ENCODE results near the gene NUP93. TPM values are rescaled to one million over a fixed set of nuclear protein-coding genes. Genes with fewer than 3 reads are reported as not detected.
"Not testable (repeated sequence)": the region's sequence is repeated elsewhere in the genome, so short reads cannot be mapped to it uniquely, and the experiment has no call there.

Gene NUP93
- total RNA-seq, 3 donors from 2014 or later: 31.0 to 45.6 (median 40.8) TPM

DNA sequence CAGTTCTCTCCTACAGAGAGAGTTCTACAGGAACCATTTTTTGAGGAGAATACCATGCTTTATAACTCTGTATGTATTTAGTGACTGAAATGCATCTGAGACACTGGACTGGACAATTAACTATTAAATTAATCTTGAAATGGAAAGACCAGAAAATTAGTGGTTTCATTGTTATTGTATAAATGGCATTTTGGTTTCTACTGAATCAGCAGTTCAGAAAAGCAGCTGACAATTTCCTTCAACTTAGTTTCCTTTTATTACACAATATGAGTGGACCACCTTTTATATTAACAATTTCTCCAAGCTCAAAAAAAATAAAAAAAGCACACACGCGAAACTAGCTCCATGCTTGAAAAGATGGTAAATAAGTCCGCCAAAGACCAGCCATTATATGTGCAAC lies 69.0 kb downstream of the NUP93 start:
- TF ChIP-seq, protein P1, sequence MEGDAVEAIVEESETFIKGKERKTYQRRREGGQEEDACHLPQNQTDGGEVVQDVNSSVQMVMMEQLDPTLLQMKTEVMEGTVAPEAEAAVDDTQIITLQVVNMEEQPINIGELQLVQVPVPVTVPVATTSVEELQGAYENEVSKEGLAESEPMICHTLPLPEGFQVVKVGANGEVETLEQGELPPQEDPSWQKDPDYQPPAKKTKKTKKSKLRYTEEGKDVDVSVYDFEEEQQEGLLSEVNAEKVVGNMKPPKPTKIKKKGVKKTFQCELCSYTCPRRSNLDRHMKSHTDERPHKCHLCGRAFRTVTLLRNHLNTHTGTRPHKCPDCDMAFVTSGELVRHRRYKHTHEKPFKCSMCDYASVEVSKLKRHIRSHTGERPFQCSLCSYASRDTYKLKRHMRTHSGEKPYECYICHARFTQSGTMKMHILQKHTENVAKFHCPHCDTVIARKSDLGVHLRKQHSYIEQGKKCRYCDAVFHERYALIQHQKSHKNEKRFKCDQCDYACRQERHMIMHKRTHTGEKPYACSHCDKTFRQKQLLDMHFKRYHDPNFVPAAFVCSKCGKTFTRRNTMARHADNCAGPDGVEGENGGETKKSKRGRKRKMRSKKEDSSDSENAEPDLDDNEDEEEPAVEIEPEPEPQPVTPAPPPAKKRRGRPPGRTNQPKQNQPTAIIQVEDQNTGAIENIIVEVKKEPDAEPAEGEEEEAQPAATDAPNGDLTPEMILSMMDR (IDR thresholded peaks at IDR 0.05): no peak
- no peaks in the 10 kb centered on the region for H3K4me1 ChIP-seq (ENCODE audit: low read depth)
- H3K9me3 ChIP-seq: no peaks in the 10 kb centered on the region
- DNase-seq: no peak
- intact Hi-C loops (cut with DNase I, micrococcal nuclease): no loop called here
- no peak for ATAC-seq
- no peak overlapping the region for H3K4me3 ChIP-seq
- H3K36me3 ChIP-seq (ENCODE audit: low read depth): no peaks in the 10 kb centered on the region

DNA sequence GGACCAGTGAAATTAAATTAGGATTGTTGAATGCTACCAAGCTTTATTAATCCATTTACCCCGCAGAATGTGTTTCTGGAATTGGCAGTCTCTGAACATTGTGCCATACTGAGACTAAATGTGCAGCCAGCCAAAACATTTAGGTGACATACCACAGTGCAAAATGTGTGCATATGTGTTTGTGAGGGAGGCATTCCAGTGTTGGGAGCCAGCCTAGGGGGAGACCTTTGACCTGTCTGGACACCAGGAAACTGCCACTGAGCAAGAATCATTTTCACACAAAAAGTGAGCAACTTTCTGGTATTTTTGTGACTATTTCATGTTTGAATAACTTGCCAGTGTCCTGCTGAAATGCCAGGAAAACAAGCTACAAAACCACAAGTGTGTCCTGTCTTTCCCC lies 70.4 kb downstream of the NUP93 start:
- ATAC-seq (no peak), DNase-seq (no peak)
- Histone ChIP-seq H3K9me3 (no peaks in the 10 kb centered on the region), H3K36me3 (ENCODE audit: low read depth) (no peaks in the 10 kb centered on the region), H3K4me1 (ENCODE audit: low read depth) (no peaks in the 10 kb centered on the region), H3K4me3 (no peak overlapping the region)
- intact Hi-C loops (cut with DNase I, micrococcal nuclease): no loop called here
- TF ChIP-seq, protein P1 (IDR thresholded peaks at IDR 0.05): no peak

DNA sequence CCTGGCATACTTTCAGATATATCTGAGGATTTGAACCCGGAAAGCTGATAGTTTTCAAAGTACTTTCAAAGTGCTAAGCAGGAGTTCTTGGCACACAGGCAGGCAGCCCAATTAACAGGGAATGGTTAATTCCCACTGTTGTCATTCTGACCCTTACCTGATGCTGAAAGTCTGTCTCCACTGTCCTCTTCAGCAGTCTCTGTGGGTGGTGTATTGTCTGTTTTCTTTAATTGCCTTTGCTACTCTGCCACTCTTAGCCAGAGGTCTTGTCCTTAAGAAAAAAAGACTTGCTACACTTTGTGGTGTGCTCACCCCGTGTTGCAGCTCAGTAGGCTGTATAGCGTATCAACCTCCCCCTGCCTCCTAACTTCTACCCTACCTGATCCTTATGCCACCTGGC lies 71.8 kb downstream of the NUP93 start:
- ATAC-seq: no peak
- Histone ChIP-seq H3K36me3 (ENCODE audit: low read depth) (no peaks in the 10 kb centered on the region), H3K9me3 (no peaks in the 10 kb centered on the region), H3K4me1 (ENCODE audit: low read depth) (no peaks in the 10 kb centered on the region), H3K4me3 (no peak overlapping the region)
- TF ChIP-seq, protein P1 (IDR thresholded peaks at IDR 0.05): no peak
- intact Hi-C loops (cut with DNase I, micrococcal nuclease): no loop called here
- DNase-seq: no peak

DNA sequence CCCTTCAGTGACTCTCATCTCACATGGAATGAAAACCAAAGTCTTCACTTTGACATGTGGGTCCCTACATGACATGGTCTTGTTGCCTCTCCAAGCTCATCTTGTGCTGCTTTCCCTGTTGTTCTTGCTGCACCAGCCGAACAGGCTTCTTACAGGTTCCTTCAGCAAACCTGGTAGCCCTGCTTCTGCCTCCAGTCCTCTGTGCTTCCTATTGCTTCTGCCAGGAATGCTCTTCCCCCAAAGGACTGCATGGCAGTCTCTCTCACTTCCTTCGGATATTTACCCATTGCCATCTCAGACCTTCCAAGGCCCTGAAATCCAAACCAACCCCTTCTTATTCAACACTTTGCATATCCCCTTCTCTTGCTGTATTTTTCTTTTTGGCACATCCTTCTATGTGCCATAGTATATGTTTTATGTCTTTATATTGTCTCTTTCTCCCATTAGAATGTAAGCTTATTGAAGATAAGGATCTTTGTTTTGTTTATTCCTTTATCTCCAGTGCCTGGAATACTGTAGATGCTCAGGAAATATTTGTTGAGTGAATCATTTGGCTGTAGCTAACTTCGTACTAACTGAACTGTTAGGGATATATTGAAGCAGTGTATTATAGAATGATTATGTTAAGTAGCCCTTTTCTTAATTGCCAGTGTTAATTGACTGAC lies 77.2 kb downstream of the NUP93 start:
- no peaks in the 10 kb centered on the region for H3K36me3 ChIP-seq (ENCODE audit: low read depth)

DNA sequence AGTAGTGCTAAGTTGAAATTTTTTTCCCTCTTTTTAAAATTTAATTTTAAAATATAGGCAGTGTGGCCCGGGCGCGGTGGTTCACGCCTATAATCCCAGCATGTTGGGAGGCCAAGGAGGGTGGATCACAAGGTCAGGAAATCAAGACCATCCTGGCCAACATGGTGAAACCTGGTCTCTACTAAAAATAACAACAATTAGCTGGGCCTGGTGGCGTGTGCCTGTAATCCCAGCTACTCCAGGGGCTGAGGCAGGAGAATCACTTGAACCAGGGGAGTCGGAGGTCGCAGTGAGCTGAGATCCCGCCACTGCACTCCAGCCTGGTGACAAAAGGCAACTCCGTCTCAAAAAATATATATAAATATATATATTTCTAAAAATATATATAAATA lies 77.7 kb downstream of the NUP93 start:
- H3K4me1 ChIP-seq (ENCODE audit: low read depth); DNase-seq; intact Hi-C loops (cut with DNase I, micrococcal nuclease); ATAC-seq; H3K4me3 ChIP-seq; H3K9me3 ChIP-seq; H3K36me3 ChIP-seq (ENCODE audit: low read depth): not testable (repeated sequence)

More for the DNA sequence above, 77.2 kb downstream of the NUP93 start:
- TF ChIP-seq, protein P1 (IDR thresholded peaks at IDR 0.05): no peak
- DNase-seq: no peak
- intact Hi-C loops (cut with DNase I, micrococcal nuclease): no loop called here
- no peaks in the 10 kb centered on the region for H3K9me3 ChIP-seq
- no peaks in the 10 kb centered on the region for H3K4me1 ChIP-seq (ENCODE audit: low read depth)
- no peak overlapping the region for H3K4me3 ChIP-seq
- no peak for ATAC-seq

DNA sequence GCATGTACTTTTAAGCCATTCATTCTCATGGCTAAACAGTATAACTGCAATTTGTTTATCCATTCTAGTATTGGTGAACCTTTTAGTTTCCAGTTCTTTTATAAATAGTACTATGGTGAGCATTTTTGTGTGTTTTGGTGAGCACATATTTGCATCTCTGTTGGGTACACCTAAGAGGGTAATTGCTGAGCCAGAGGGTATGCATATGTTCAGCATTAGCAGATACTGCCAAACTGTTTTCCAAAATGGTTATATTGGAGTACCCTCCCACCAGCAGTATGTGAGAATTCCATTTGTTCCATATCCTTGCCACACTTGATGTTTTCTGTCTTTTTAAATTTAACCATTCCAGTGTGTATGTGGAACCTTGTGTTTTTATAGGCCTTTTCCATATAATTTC lies 81.0 kb downstream of the NUP93 start:
- no peak overlapping the region for H3K4me3 ChIP-seq
- ATAC-seq (no peak), DNase-seq (no peak)
- no peaks in the 10 kb centered on the region for H3K9me3 ChIP-seq
- intact Hi-C loops (cut with DNase I, micrococcal nuclease): no loop called here
- H3K4me1 ChIP-seq (ENCODE audit: low read depth): no peaks in the 10 kb centered on the region
- TF ChIP-seq, protein P1 (IDR thresholded peaks at IDR 0.05): no peak
- no peaks in the 10 kb centered on the region for H3K36me3 ChIP-seq (ENCODE audit: low read depth)

DNA sequence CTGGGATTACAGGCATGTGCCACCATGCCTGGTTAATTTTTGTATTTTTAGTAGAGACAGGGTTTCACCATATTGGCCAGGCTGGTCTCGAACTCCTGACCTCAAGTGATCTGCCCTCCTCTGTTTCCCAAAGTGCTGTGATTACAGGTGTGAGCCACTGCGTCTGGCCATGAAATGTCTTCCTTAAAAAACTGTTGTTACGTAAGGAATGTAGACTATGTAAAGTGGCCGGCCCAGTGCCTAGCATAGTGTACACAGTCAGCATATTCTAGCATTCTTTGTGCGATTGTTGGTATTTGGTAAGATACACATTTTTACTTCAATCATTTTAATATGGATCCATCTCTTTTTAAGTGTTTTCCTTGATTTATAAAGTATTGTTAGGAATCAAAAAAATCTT lies 81.7 kb downstream of the NUP93 start:
- intact Hi-C loops (cut with DNase I, micrococcal nuclease); H3K9me3 ChIP-seq; H3K36me3 ChIP-seq (ENCODE audit: low read depth); H3K4me3 ChIP-seq; H3K4me1 ChIP-seq (ENCODE audit: low read depth); ATAC-seq; DNase-seq: not testable (repeated sequence)
